H1 (cell line): ENCODE measurements around the gene CABLES2. TPM values are rescaled to one million over a fixed set of nuclear protein-coding genes. Genes with fewer than 3 reads are reported as not detected.
A peak's percentile ranks its signal among the peaks of the same experiment; 100 is the strongest.

ENCODE experiments used
- CTCF ChIA-PET: fragments of 300-600 bp; sonication (Branson Sonifier 250); formaldehyde crosslinking; loops from one replicate; lab custom pipeline; 2021; ENCODE audit not compliant: partially characterized antibody; lab: Charles Lee
- POLR2A ChIA-PET: fragments of 300-600 bp; sonication (Branson Sonifier 250); formaldehyde crosslinking; loops from one replicate; lab custom pipeline; 2021; ENCODE audit warnings: inconsistent platforms; ENCODE audit not compliant: partially characterized antibody; lab: Charles Lee
- DNase-seq, 2 experiments: peaks; one replicate each; pipeline versions ENCODE4 v3.0.0 to v3.0.0-alpha.2; 2010 to 2022; ENCODE audit warnings: low spot score in 2 of 2, low read depth in 1 of 2, mixed read lengths in 1 of 2
- FAIRE-seq: peaks from 2 replicates; lab custom pipeline; 2011; peaks lifted over from hg19 to GRCh38; lab: Jason Lieb, UNC
- H2AFZ ChIP-seq: 2 replicates; pipeline ENCODE4 v1.8.1; 2012; ENCODE audit warnings: low read length, inconsistent platforms
- H2AK5ac ChIP-seq: 2 replicates; pipeline ENCODE4 v1.6.1; 2013; ENCODE audit warnings: low read depth, low read length
- H2BK120ac ChIP-seq: replicated peaks from 2 replicates; pipeline ENCODE3; 2013; ENCODE audit warnings: low read depth, low read length, inconsistent platforms
- H2BK12ac ChIP-seq: 2 replicates; pipeline ENCODE4 v1.6.1; 2013; ENCODE audit warnings: low read depth, low read length
- H2BK15ac ChIP-seq: 2 replicates; pipeline ENCODE4 v1.6.1; 2013; ENCODE audit warnings: low read length
- H2BK20ac ChIP-seq: 2 replicates; pipeline ENCODE4 v1.6.1; 2013; ENCODE audit warnings: low read length
- H2BK5ac ChIP-seq: 2 replicates; pipeline ENCODE4 v1.6.1; 2013; ENCODE audit warnings: low read depth, low read length
- H3K14ac ChIP-seq: 2 replicates; pipeline ENCODE4 v1.6.1; 2013; ENCODE audit warnings: inconsistent platforms; ENCODE audit not compliant: insufficient read length
- H3K18ac ChIP-seq: 2 replicates; pipeline ENCODE4 v1.6.1; 2013; ENCODE audit warnings: low read length; ENCODE audit errors: extremely low read depth
- H3K23ac ChIP-seq: 2 replicates; pipeline ENCODE4 v1.6.1; 2013; ENCODE audit warnings: inconsistent platforms; ENCODE audit not compliant: insufficient read length
- H3K23me2 ChIP-seq: 2 replicates; pipeline ENCODE4 v1.6.1; 2013; ENCODE audit warnings: low read depth, low read length
- H3K27ac ChIP-seq: 2 replicates; pipeline ENCODE4 v1.6.1; 2011; ENCODE audit warnings: low read depth, low read length, inconsistent platforms
- H3K27me3 ChIP-seq, 4 experiments: replicated peaks in 1 of 4; 1 replicate in 1 of 4; 2 replicates in 3 of 4; pipeline versions ENCODE4 v1.6.1 to v1.8.1; 2011 to 2013; ENCODE audit warnings: low read length in 3 of 4, mild to moderate bottlenecking in 3 of 4, inconsistent platforms in 2 of 4, mixed read lengths in 2 of 4, moderate library complexity in 1 of 4; ENCODE audit not compliant: control insufficient read depth in 3 of 4, insufficient read depth in 3 of 4; ENCODE audit errors: extremely low read depth in 1 of 4
- H3K36me3 ChIP-seq, 4 experiments: 2 replicates each; pipeline versions ENCODE4 v1.6.1 to v1.8.1; 2011 to 2013; ENCODE audit warnings: mild to moderate bottlenecking in 4 of 4, low read length in 3 of 4, moderate library complexity in 2 of 4, control low read depth in 1 of 4, inconsistent platforms in 1 of 4; ENCODE audit not compliant: insufficient read depth in 4 of 4, control insufficient read depth in 2 of 4
- H3K4ac ChIP-seq: replicated peaks from 2 replicates; pipeline ENCODE3; 2013; ENCODE audit warnings: low read length, low read depth, mixed read lengths, inconsistent platforms; ENCODE audit not compliant: insufficient read length
- H3K4me1 ChIP-seq, 4 experiments: replicated peaks in 1 of 4; 1 replicate in 1 of 4; 2 replicates in 3 of 4; pipeline versions ENCODE4 v1.6.1 to v1.8.1; 2011 to 2013; ENCODE audit warnings: low read length in 3 of 4, inconsistent platforms in 2 of 4, mixed read lengths in 1 of 4; ENCODE audit not compliant: insufficient read depth in 4 of 4, control insufficient read depth in 3 of 4
- H3K4me2 ChIP-seq, 2 experiments: 2 replicates each; pipeline versions ENCODE4 v1.6.1 to v1.8.1; 2011 to 2013; ENCODE audit warnings: low read depth in 2 of 2, low read length in 2 of 2, control low read depth in 1 of 2, inconsistent platforms in 1 of 2, mild to moderate bottlenecking in 1 of 2; ENCODE audit not compliant: insufficient read depth in 1 of 2
- H3K4me3 ChIP-seq, 4 experiments: fragments of 200-600, 300-600 bp in 1 of 4; sonication (generic), shearing (Covaris generic), sonication (Bioruptor Twin) in 1 of 4; 2 replicates each; pipeline versions ENCODE4 v1.5.1 to v1.8.1; 2011 to 2016; ENCODE audit warnings: low read length in 4 of 4, low read depth in 3 of 4, control low read depth in 2 of 4, inconsistent platforms in 2 of 4, mild to moderate bottlenecking in 2 of 4, mixed read lengths in 1 of 4, moderate library complexity in 1 of 4; ENCODE audit not compliant: insufficient read depth in 2 of 4; ENCODE audit errors: extremely low read depth in 1 of 4
- H3K56ac ChIP-seq: replicated peaks from 2 replicates; pipeline ENCODE3; 2013; ENCODE audit warnings: low read depth, mild to moderate bottlenecking, mixed read lengths, low read length, inconsistent platforms; ENCODE audit not compliant: insufficient read length
- H3K79me1 ChIP-seq: 2 replicates; pipeline ENCODE4 v1.6.1; 2013; ENCODE audit warnings: low read depth, low read length, control low read depth
- H3K79me2 ChIP-seq, 2 experiments: 2 replicates each; pipeline versions ENCODE4 v1.6.1 to v1.8.1; 2012 to 2013; ENCODE audit warnings: low read length in 2 of 2, mild to moderate bottlenecking in 2 of 2, inconsistent platforms in 1 of 2; ENCODE audit not compliant: insufficient read depth in 2 of 2, control insufficient read depth in 1 of 2
- H3K9ac ChIP-seq, 4 experiments: replicated peaks in 1 of 4; 1 replicate in 1 of 4; 2 replicates in 3 of 4; pipeline versions ENCODE4 v1.6.1 to v1.8.1; 2011 to 2013; ENCODE audit warnings: low read depth in 3 of 4, low read length in 3 of 4, control low read depth in 2 of 4, mild to moderate bottlenecking in 2 of 4, moderate library complexity in 2 of 4, inconsistent platforms in 1 of 4; ENCODE audit errors: extremely low read depth in 1 of 4
- H3K9me3 ChIP-seq, 2 experiments: 2 replicates each; pipeline versions ENCODE4 v1.6.1 to v1.8.1; 2012 to 2013; ENCODE audit warnings: mild to moderate bottlenecking in 2 of 2, moderate library complexity in 2 of 2, control low read depth in 1 of 2, inconsistent platforms in 1 of 2, low read depth in 1 of 2, low read length in 1 of 2, mixed read lengths in 1 of 2; ENCODE audit not compliant: insufficient read depth in 2 of 2
- H4K20me1 ChIP-seq, 2 experiments: replicated peaks in 1 of 2; 2 replicates each; pipeline versions ENCODE3 to v1.8.1; 2011 to 2013; ENCODE audit warnings: inconsistent platforms in 2 of 2, low read length in 2 of 2, mild to moderate bottlenecking in 1 of 2; ENCODE audit not compliant: insufficient read depth in 2 of 2, control insufficient read depth in 1 of 2
- H4K5ac ChIP-seq: 2 replicates; pipeline ENCODE4 v1.6.1; 2013; ENCODE audit warnings: low read length, low read depth, mixed read lengths, inconsistent platforms; ENCODE audit not compliant: insufficient read length
- H4K8ac ChIP-seq: 2 replicates; pipeline ENCODE4 v1.8.0; 2013; ENCODE audit warnings: mild to moderate bottlenecking, moderate library complexity, low read length, inconsistent platforms; ENCODE audit not compliant: insufficient read depth; ENCODE audit errors: extremely low read depth
- H4K91ac ChIP-seq: replicated peaks from 2 replicates; pipeline ENCODE3; 2013; ENCODE audit warnings: low read length, mixed read lengths, inconsistent platforms; ENCODE audit not compliant: insufficient read length
- CREB1 ChIP-seq: IDR thresholded peaks from 2 replicates; pipeline ENCODE4 v1.6.1; 2012; ENCODE audit warnings: inconsistent platforms
- PHF8 ChIP-seq: fragments of 200-600 bp; sonication (generic); conservative IDR thresholded peaks from 2 replicates; pipeline ENCODE4 v1.7.1; 2012; ENCODE audit warnings: low read depth, mild to moderate bottlenecking, inconsistent platforms, low read length, moderate library complexity
- WGBS, 2 experiments: shearing (Covaris generic) in 1 of 2; methylation state at CpG; one replicate each; pipeline versions ENCODE4 v1.1.6 to v1.1.7; 2013 to 2015; ENCODE audit warnings: low lambda C conversion rate in 2 of 2, mixed read lengths in 2 of 2, inconsistent platforms in 1 of 2, low coverage in 1 of 2, missing lambda C conversion rate in 1 of 2; ENCODE audit not compliant: insufficient replicate concordance in 2 of 2, insufficient coverage in 1 of 2, insufficient read length in 1 of 2; ENCODE audit errors: extremely low coverage in 1 of 2, missing lambda C conversion rate in 1 of 2; 5-methylcytosine and 5-hydroxymethylcytosine counted together
- polyA plus RNA-seq, 7 experiments: library from polyadenylated mRNA; depleted of rRNA in 3 of 7; stranded (reverse) in 5 of 7; unstranded in 2 of 7; fragments of >200 nt in 5 of 7; fragments of 200-250 nt in 2 of 7; gene quantifications; 1 replicate in 5 of 7; 2 replicates in 1 of 7; 4 replicates in 1 of 7; pipeline versions ENCODE4 v1.2.1 to v1.2.3, GENCODE V29; 2011 to 2013; ENCODE audit warnings: missing spikeins in 2 of 7, mixed read lengths in 2 of 7
- total RNA-seq: library from RNA; stranded (reverse); fragmentation: NEBNext Ultra II Directional; extraction: Animal tissue kit (Norgen Biotek cat#: 25700); gene quantifications from 2 replicates; pipeline ENCODE4 v1.2.1, GENCODE V29; 2021

The CABLES2 gene
- total and polyA plus RNA-seq, 2 of the 8 experiments (the other 6 are each of a cell fraction or from before 2014, with no cell fraction given) = 8.0 to 8.8 TPM

DNA sequence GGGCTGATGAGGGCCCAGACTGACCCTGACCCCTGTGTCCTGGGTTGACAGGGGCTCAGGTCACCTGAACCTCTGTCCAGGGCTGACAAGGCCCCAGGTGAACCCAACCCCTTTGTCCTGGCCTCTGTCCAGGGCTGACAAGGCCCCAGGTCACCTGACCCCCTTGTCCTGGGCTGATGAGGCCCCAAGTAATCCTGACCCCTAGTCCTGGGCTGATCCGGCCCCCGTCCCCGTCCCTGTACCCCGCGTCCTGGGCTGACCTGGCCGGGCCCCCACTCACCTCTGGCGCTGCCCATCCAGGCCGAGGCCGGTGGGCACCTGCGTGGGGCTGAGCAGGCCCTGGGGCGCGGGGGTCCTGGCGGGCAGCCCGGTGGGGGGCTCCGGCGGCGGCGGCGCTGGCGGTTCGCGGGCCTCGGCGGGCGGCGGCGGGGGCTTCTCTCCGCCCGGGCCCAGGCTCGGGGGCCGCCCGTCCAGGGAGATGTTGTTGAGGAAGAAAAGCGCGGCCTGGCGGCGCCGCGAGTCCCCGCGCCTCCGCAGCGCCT, 379 bp downstream of the CABLES2 start:
- Histone ChIP-seq H2BK12ac (no peak overlapping the region), H2BK20ac (no peak overlapping the region), H2BK15ac (no peak overlapping the region), H3K23ac (no peak overlapping the region), H3K56ac (no peak overlapping the region), H3K18ac (no peak overlapping the region; the same call in 1 of the 2 replicates), H2AK5ac (no peak overlapping the region), H3K27me3 (peaks cover 0 to 8% (median 1%) of the 10 kb centered on the region in 4 experiments; a peak in 2 of 7 replicates), H3K79me2 (no peaks in the 10 kb centered on the region; a peak in 1 of 4 replicates), H3K4ac (no peak overlapping the region), H4K91ac (no peak overlapping the region), H4K8ac (peak overlapping the region; percentile 60; the same call in 1 of the 2 replicates), H3K9me3 (no peaks in the 10 kb centered on the region), H3K4me3 (peak overlapping the region; percentile 52 to 71 (median 58)), H3K4me2 (peak overlapping the region; percentile 38 to 90), H3K9ac (peak overlapping the region in 2 of 4 experiments; percentile 40 to 69; a peak in 2 of 7 replicates), H3K36me3 (no peaks in the 10 kb centered on the region), H3K27ac (no peak overlapping the region), H3K4me1 (peaks cover 0 to 27% (median 9%) of the 10 kb centered on the region in 4 experiments; a peak in 6 of 7 replicates), H3K14ac (no peak overlapping the region), H4K5ac (no peak overlapping the region), H4K20me1 (peaks cover 0 to 20% of the 10 kb centered on the region in 2 experiments), H3K23me2 (no peaks in the 10 kb centered on the region; the same call in 1 of the 2 replicates), H2BK120ac (no peak overlapping the region), H2BK5ac (no peak overlapping the region), H2AFZ (no peak overlapping the region), H3K79me1 (no peaks in the 10 kb centered on the region; the same call in 1 of the 2 replicates)
- FAIRE-seq (no peak), DNase-seq (no peak)
- ChIA-PET CTCF (interaction anchor here (1.2 kb wide), 1 partner anchor 14 kb away, joined by 4 read pairs; no protein-coding TSS in a partner anchor), POLR2A (no interaction called here)
- WGBS, 2 experiments = no CpG with 5 or more reads among the region's 42 CpGs
- TF ChIP-seq CREB1 (no peak), PHF8 (peak; percentile 34; the same call in 1 of the 2 replicates)
